NCI-H748 treated with DMSO at 0.1 percent for 48 hours (cell line): ENCODE data around the gene MICAL1.

Source experiments
- DNase-seq: peaks from one replicate; lab custom pipeline; 2025; lab: John Stamatoyannopoulos, UW

Gene MICAL1

GRCh38 chr6:109436041-109436440 lies 19.5 kb downstream of the MICAL1 start:
- no peak for DNase-seq

- no peak for DNase-seq
Measured at GRCh38 chr6:109434456-109434855, 21.1 kb downstream of the MICAL1 start.

GRCh38 chr6:109429496-109429895 lies 26.1 kb downstream of the MICAL1 start:
- no peak for DNase-seq

DNA sequence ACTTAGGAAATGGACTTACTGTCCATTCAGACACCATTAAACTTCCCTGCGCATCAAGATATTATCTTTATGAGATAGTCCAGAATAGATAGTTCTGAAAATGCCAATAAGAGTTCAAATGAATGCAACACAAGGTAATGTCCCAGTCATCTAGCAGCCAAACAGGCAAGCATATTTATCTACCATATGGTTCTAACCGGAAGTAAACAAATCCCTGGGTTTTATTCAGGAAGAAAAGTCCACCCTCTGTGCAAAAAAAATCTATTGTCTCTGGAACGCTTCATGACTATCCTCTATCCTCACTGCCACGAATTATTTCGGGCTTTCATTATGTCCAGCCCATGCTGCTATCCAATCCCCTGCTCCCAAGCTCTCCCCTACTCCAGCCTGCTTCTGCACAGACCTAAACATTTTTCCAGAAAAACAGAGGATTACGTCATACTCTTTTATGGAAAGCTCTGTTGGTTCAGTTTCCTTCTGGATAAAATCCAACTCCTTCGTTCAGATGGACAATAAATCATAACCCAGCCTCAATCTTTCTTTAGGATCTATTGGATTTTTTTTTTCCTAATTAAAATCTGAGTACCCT lies 26.6 kb downstream of the MICAL1 start:
- DNase-seq, result no peak

- DNase-seq, result no peak
Measured at GRCh38 chr6:109424946-109425345, 30.6 kb downstream of the MICAL1 start.

- no peak for DNase-seq
Measured at GRCh38 chr6:109421184-109421583, 34.4 kb downstream of the MICAL1 start.

DNA sequence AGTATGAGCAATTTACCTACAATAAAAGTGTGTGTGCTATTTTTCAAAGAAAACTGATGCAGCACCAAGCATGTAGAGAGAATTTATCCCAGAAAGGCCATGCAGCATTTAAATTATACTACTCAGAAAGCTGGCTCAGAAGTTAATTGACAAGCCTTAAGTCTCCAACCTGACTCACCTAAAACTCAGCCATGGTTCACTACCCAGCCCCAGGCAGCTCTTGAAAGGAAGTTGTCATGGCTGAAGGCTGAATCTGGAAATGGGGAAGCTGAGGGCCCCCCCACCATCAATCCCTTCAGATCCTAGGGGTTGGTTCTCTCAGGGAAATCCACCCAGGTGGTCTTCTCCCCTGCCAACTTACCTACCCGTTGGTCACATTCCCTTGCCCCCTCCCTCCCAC lies 34.8 kb downstream of the MICAL1 start:
- no peak for DNase-seq

DNA sequence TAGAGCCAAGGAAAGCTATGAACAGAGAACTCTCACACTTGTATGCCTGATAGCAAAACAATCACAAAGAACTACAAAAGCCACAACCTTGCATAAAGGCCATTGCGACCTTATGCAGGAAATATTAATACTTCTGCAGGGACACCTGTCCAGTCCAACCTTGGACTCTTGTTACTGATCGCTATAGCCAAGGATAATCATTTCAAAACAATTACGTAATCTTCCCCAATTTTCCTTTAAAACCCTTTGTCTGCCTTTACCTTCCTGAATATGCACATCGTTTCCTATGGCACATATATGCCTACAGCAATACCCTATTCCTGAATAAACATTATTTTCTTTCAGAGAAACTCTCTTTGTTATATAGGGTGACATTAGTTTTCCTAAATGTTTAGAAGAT lies 37.9 kb downstream of the MICAL1 start:
- DNase-seq, result no peak

DNA sequence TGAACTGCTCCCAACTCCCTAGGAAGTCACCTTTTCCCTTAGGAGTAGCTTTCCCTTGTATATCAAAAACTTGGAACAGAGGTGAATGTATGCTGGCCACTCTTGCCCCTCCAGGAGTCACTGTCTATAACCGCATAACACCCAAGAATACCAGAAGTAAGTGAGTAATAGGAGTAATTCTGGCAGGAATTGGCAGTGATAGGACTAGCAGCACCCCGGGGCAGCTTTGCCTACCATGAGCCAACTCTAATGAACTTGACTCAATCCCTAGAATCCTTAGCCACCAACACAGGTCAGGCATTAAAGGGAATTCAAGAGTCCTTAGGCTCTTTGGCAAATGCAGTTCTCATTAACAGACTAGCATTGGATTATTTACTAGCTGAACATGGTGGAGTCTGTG lies 44.5 kb downstream of the MICAL1 start:
- DNase-seq, result no peak

DNA sequence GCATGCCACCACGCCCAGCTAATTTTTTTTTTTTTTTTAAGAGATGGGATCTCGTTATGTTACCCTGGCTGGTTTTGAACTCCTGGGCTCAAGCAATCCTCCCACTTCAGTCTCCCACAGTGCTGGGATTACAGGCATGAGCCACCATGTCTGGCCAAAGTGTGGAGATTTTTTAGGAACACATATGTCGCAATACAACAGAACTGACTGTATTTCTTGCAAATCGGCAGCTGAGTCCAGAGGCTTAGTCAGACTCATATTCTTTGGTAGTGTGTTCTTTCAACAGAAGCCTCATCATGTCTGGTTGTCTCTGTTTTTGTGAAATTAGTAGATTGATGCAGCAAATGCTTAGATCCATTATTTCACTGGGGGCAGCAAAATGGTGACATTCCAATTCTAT lies 49.4 kb downstream of the MICAL1 start:
- no peak for DNase-seq

DNA sequence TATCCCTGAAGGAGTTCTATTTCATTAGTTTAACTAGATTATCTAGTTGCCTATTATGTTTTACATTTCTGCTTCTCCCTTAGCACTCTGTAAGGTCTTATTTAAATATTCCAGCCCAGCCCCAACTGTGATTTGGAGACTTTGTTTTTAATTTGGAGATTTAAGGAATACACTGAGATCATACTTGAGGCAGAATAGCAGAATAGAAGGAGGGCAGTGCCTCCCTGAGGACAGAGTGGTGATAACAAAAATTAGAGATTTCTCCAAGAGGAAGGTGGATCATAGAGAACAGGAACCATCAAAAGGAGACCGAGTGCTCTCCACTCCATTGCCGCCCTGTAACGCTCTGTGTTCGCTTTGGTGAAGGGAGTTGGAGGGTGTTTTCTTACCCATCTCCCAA lies 58.6 kb downstream of the MICAL1 start:
- DNase-seq, result no peak

DNA sequence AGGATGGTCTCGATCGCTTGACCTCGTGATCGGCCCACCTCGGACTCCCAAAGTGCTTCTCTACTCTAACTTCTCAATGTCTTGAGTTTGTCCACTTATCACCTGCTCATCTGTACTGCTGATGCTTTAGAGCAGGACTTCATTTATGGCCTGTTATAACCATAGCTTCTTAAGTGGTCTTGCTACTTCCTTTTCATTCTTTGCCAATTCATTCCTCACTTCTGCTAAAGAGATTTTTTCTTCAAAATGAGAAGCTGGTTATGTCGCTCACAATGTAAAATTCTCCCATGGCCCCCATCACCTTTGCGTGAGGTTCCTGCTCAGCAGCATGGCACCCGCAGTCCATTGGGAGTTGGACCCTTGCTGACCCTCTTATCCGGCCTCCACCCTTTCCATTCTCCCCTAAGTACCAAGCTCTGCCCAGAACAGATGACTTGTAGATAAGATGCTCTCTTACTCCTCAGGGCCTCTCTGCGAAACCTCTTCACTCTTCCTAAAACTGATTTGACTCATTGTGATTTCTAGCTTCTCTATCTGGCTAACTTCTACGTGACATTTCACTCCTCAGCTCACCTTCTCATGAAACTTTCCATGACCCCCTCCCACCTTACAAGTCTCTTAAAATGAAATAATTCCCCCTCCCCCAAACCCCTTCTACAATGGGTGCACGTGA lies 59.4 kb downstream of the MICAL1 start:
- no peak for DNase-seq
